Measurements from ENCODE around the gene HMGCL.
A peak's percentile ranks its signal among the peaks of the same experiment; 100 is the strongest.

Gene HMGCL

DNA sequence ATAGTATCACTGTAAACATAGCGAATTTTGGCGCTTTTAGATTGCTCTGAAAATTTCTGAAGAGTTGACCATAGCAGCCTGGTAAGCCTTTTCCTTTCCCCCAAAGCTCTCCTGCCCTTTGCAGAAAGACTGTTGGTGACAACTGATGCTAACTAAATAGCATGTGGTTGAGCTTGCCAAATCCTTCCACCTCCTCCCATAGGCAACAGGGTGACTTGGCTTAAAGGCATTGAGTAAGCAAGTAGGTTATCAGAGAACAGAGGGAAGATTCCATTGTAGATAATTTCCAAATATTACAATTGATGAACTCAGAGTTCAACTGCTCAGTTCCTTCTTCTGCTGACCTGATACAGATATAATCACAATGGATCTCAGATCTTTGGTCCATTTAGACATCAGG, 19.9 kb upstream of the HMGCL start:
- H3K4me3 ChIP-seq (ENCODE audit: low read length): no peak overlapping the region
- H3K27me3 ChIP-seq (replicated peaks; ENCODE audit: insufficient read depth, low read length): no peaks in the 10 kb centered on the region
- H3K9ac ChIP-seq (ENCODE audit: low read length): no peak overlapping the region
- TF ChIP-seq EZH2phosphoT487 (IDR thresholded peaks at IDR 0.05; ENCODE audit: low read length) (no peak), EZH2 (optimal IDR thresholded peaks at IDR 0.05; ENCODE audit: low read depth, low read length) (no peak)
- TF ChIP-seq, protein P1, sequence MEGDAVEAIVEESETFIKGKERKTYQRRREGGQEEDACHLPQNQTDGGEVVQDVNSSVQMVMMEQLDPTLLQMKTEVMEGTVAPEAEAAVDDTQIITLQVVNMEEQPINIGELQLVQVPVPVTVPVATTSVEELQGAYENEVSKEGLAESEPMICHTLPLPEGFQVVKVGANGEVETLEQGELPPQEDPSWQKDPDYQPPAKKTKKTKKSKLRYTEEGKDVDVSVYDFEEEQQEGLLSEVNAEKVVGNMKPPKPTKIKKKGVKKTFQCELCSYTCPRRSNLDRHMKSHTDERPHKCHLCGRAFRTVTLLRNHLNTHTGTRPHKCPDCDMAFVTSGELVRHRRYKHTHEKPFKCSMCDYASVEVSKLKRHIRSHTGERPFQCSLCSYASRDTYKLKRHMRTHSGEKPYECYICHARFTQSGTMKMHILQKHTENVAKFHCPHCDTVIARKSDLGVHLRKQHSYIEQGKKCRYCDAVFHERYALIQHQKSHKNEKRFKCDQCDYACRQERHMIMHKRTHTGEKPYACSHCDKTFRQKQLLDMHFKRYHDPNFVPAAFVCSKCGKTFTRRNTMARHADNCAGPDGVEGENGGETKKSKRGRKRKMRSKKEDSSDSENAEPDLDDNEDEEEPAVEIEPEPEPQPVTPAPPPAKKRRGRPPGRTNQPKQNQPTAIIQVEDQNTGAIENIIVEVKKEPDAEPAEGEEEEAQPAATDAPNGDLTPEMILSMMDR (IDR thresholded peaks at IDR 0.05; ENCODE audit: low read length): no peak
- H3F3A ChIP-seq (ENCODE audit: insufficient read depth, low read length): no peaks in the 10 kb centered on the region
- H3K4me1 ChIP-seq (ENCODE audit: low read length): no peaks in the 10 kb centered on the region
- no peak for DNase-seq
- no peak overlapping the region for H3K4me2 ChIP-seq (ENCODE audit: low read depth, low read length)
- H3K9me3 ChIP-seq (replicated peaks; ENCODE audit: insufficient read depth, low read length): no peaks in the 10 kb centered on the region
- H4K20me1 ChIP-seq (ENCODE audit: insufficient read depth, low read length): no peaks in the 10 kb centered on the region
- H3K27ac ChIP-seq (ENCODE audit: low read length): no peak overlapping the region
- H3K9me2 ChIP-seq (replicated peaks; ENCODE audit: insufficient read depth, low read length): no peaks in the 10 kb centered on the region
- H2AFZ ChIP-seq (ENCODE audit: low read length): no peak overlapping the region
- peaks cover 6% of the 10 kb centered on the region for H3K36me3 ChIP-seq (replicated peaks; ENCODE audit: insufficient read depth, low read length)
- H3K79me2 ChIP-seq (ENCODE audit: low read length): no peaks in the 10 kb centered on the region

DNA sequence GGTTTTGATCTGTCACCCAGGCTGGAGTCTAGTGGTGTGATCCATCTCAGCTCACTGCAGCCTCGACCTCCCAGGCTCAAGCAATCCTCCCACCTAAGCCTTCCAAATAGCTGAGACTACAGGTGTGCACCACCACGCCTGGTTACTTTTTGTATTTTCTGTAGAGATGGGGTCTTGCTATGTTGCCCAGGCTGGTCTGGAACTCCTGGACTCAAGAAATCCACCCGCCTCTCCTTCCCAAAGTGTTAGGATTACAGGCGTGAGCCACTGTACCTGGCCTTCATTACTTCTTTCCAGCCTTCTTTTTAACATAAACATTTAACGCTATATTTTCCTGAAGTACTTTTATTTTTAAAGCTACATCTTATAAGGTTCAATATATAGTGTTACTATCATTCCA, 18.4 kb upstream of the HMGCL start:
- Histone ChIP-seq H4K20me1 (ENCODE audit: insufficient read depth, low read length) (no peaks in the 10 kb centered on the region), H2AFZ (ENCODE audit: low read length) (no peak overlapping the region), H3K4me2 (ENCODE audit: low read depth, low read length) (no peak overlapping the region), H3K27ac (ENCODE audit: low read length) (no peak overlapping the region), H3K4me1 (ENCODE audit: low read length) (no peaks in the 10 kb centered on the region), H3K79me2 (ENCODE audit: low read length) (no peaks in the 10 kb centered on the region), H3K9me2 (replicated peaks; ENCODE audit: insufficient read depth, low read length) (no peaks in the 10 kb centered on the region), H3K9me3 (replicated peaks; ENCODE audit: insufficient read depth, low read length) (no peaks in the 10 kb centered on the region), H3K9ac (ENCODE audit: low read length) (no peak overlapping the region), H3K27me3 (replicated peaks; ENCODE audit: insufficient read depth, low read length) (no peaks in the 10 kb centered on the region), H3F3A (ENCODE audit: insufficient read depth, low read length) (no peaks in the 10 kb centered on the region), H3K36me3 (replicated peaks; ENCODE audit: insufficient read depth, low read length) (peaks cover 6% of the 10 kb centered on the region), H3K4me3 (ENCODE audit: low read length) (no peak overlapping the region)
- DNase-seq: no peak
- no peak for TF ChIP-seq EZH2phosphoT487 (IDR thresholded peaks at IDR 0.05; ENCODE audit: low read length)
- TF ChIP-seq, protein P1 (IDR thresholded peaks at IDR 0.05; ENCODE audit: low read length): no peak
- TF ChIP-seq EZH2 (optimal IDR thresholded peaks at IDR 0.05; ENCODE audit: low read depth, low read length): no peak

DNA sequence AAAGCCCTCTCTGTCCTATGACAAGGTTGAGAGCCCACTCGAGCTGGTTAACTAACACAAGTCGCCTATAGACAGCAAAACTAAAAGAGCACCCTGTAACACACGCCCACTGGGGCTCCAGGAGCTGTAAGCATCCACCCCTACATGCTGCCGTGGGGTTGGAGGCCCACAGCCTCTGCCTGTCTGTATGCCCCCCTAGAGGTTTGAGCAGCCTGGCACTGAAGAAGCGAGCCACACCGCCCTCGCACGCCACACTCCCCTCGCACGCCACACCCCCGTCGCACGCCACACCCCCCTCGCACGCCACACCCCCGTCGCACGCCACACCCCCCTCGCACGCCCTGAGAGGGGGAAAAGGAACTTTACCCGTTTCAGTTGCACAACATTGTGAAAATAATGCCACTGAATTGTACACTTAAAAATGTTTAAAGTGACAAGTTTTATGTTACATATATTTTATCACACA, 13.2 kb upstream of the HMGCL start:
- H3K4me2 ChIP-seq (ENCODE audit: low read depth, low read length): peak overlapping the region; percentile 83
- peak overlapping the region; percentile 47; the same call in 1 of the 2 replicates for H2AFZ ChIP-seq (ENCODE audit: low read length)
- peak overlapping the region; percentile 39 for H3K4me3 ChIP-seq (ENCODE audit: low read length)
- no peaks in the 10 kb centered on the region for H3K4me1 ChIP-seq (ENCODE audit: low read length)
- H3K36me3 ChIP-seq (replicated peaks; ENCODE audit: insufficient read depth, low read length): no peaks in the 10 kb centered on the region
- no peaks in the 10 kb centered on the region for H3F3A ChIP-seq (ENCODE audit: insufficient read depth, low read length)
- H3K27me3 ChIP-seq (replicated peaks; ENCODE audit: insufficient read depth, low read length): peaks cover 16% of the 10 kb centered on the region
- no peaks in the 10 kb centered on the region for H3K9me2 ChIP-seq (replicated peaks; ENCODE audit: insufficient read depth, low read length)
- peak; percentile 52 for DNase-seq
- no peaks in the 10 kb centered on the region for H3K79me2 ChIP-seq (ENCODE audit: low read length)
- TF ChIP-seq EZH2 (optimal IDR thresholded peaks at IDR 0.05; ENCODE audit: low read depth, low read length): no peak
- no peak for TF ChIP-seq EZH2phosphoT487 (IDR thresholded peaks at IDR 0.05; ENCODE audit: low read length)
- TF ChIP-seq, protein P1 (IDR thresholded peaks at IDR 0.05; ENCODE audit: low read length): no peak
- no peak overlapping the region for H3K9ac ChIP-seq (ENCODE audit: low read length)
- no peaks in the 10 kb centered on the region for H3K9me3 ChIP-seq (replicated peaks; ENCODE audit: insufficient read depth, low read length)
- no peaks in the 10 kb centered on the region for H4K20me1 ChIP-seq (ENCODE audit: insufficient read depth, low read length)
- H3K27ac ChIP-seq (ENCODE audit: low read length): no peak overlapping the region

Data from MM.1S (cell line).